Measurements from ENCODE around the gene DLL1.
"Not testable (repeated sequence)": the region's sequence is repeated elsewhere in the genome, so short reads cannot be mapped to it uniquely, and the experiment has no call there.

Gene DLL1

GRCh38 chr6:170266061-170266825 lies 24.6 kb downstream of the DLL1 start:
- DNase-seq (ENCODE audit: low spot score) = no peak

- no peak for DNase-seq (ENCODE audit: low spot score)
Measured at GRCh38 chr6:170265655-170266054, 25.2 kb downstream of the DLL1 start.

GRCh38 chr6:170264644-170265043 lies 26.2 kb downstream of the DLL1 start:
- DNase-seq (ENCODE audit: low spot score) = not testable (repeated sequence)

DNA sequence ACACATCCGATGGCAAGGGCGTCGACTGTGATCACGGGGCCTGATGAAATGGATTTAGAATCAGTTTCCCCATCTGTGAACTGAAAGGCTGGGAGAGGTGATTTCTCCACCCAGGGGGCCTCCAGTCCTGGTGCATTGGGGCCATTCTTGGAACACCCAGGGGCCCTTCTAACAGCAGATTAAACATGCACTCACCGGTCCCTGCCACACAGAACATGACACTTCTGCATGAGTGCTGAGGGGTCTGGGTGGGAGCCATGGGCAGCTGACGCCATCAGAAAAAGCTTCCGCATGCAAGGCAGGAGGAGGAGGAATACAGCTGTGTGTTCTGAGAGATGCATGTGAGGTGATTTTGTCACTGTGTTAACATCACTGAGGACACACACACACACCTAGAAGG lies 26.8 kb downstream of the DLL1 start:
- DNase-seq (ENCODE audit: low spot score) = no peak

GRCh38 chr6:170263410-170263809 lies 27.5 kb downstream of the DLL1 start:
- no peak for DNase-seq (ENCODE audit: low spot score)

- no peak for DNase-seq (ENCODE audit: low spot score)
Measured at GRCh38 chr6:170262489-170263088, 28.3 kb downstream of the DLL1 start.

DNA sequence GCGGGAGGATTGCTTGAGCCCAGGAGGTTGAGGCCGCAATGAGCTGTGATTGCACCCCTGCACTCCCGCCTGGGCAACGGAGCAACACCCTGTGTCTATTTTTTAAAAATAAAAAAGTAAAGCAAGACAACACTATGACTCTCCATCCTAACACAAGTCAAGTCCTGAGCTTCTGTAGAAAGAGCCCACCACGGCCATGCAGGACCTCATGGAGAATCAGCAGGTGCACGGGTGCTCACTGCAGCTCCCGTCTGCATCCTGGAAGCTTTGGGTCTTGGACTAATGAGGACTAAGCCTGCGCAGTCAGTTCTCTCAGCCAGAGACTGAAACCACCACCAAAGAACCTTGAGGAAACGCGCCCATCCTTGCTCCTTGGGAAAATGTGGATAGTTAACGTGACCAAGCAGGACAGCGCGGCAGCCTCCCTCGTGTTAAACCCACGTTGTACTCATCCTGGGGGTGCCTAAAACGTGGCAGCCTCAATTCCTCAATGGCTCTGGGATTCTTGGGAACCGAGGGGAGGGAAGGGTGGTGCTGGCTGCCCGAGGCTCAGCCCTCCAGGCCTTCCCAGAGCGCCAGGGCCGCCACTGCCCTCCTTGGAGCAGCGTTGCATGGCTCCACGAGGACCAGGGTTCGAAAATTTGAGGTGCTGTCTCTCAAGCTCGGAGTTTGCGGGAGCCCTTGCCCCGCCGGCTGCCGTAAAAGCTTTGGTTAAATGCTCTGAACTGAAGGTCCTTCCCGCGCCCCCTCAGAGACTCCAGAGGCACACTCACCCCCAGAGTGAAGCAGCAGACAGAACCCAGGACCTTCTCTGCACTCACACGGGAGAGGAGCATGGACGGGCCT lies 29.0 kb downstream of the DLL1 start:
- DNase-seq (ENCODE audit: low spot score) = no peak

GRCh38 chr6:170260686-170261085 lies 30.2 kb downstream of the DLL1 start:
- no peak for DNase-seq (ENCODE audit: low spot score)

DNA sequence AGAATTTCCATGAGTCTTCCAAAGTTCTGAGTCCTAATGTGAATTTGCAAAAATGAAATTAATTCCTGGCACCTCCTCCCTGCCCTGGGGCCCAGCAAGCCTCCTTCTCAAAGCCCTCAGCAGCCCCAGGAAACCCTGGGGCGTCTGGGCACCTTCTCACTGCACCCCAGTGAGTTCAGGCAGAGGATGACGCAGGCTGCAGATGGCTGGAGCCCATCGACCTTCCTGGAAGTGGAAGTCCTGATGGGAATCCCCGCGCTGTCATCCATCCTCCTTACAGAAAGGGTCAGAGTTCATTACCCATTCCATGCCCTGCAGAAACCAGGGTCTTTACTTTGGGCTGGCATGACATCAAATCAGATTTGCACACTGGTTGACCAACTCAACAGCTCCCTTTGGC lies 31.6 kb downstream of the DLL1 start:
- DNase-seq (ENCODE audit: low spot score) = no peak

GRCh38 chr6:170258407-170258806 lies 32.5 kb downstream of the DLL1 start:
- no peak for DNase-seq (ENCODE audit: low spot score)

DNA sequence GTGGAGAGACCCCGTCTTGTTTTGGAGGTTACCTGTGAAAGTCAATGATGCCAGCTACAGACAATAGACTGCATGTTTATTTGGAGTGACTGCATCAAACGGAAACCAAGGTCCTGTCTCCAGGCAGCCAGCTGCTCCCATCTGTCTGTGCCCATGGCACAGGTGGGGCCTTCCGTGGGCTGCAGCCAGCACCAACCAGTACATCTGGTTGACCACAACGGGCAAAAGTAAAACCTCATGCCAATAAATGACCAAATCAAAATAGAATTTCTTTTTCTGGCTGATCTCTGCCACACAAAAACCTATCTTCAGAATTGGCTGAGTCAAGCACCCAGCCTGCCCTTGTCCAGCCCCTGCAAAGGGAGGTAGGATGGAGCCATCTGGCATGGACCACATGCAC lies 33.5 kb downstream of the DLL1 start:
- no peak for DNase-seq (ENCODE audit: low spot score)

GRCh38 chr6:170256641-170257040 lies 34.2 kb downstream of the DLL1 start:
- no peak for DNase-seq (ENCODE audit: low spot score)

DNA sequence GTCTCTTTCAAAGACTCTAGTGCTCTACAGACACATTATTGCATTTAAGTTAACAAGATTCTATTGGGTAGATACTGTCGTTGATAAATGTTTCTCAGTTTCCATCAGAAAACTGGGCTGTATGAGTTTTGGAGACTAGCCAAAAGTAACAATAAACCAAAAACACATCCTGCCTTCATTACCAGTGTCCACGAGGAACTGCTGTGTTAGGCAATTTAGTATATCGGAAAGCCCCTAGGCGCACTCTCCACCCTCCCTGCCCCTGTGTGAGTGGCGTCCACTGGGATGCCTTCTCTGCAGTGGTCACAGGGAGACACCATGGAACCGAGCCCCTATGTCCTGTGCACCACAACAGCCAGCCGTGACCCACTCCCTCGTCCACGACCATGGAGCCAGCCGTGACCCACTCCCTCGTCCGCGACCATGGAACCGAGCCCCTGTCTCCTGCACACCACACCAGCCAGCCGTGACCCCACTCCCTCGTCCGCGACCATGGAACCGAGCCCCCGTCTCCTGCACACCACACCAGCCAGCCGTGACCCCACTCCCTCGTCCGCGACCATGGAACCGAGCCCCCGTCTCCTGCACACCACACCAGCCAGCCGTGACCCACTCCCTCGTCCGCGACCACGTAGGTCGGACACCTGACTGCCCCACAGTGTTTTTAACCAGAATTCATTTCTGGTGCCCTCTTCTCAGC lies 35.3 kb downstream of the DLL1 start:
- DNase-seq (ENCODE audit: low spot score) = no peak

- DNase-seq (ENCODE audit: low spot score) = no peak
Measured at GRCh38 chr6:170254315-170255213, 36.3 kb downstream of the DLL1 start.

GRCh38 chr6:170253910-170254269 lies 37.0 kb downstream of the DLL1 start:
- DNase-seq (ENCODE audit: low spot score) = no peak

DNA sequence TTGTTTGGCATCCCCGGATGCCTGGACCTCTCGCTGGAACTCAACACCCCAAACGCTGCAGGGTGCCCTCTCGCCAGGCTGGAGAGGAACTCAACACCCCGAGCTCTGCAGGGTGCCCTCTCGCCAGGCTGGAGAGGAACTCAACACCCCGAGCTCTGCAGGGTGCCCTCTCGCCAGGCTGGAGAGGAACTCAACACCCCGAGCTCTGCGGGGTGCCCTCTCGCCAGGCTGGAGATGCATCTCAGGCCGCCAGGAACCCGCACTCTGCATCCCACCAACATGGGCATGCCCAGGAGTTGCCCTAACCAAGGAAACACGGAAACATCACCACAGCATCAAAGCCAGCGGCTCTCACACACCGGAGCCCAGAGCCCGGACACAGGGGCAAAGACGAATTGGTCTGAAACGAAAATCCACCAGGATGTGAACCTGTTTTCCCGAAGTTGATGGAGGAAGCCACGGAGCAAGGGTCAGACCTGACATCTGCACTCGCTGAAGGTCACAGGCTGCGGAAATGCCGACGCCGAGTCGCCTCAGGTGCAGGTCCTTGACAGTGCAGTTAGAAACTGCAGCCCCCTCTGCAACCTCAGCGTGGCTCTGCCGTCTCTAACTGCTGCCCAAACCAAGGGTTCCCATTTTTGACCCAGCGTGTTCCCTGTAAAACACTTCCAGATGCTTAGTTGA lies 37.5 kb downstream of the DLL1 start:
- no peak for DNase-seq (ENCODE audit: low spot score)

DNA sequence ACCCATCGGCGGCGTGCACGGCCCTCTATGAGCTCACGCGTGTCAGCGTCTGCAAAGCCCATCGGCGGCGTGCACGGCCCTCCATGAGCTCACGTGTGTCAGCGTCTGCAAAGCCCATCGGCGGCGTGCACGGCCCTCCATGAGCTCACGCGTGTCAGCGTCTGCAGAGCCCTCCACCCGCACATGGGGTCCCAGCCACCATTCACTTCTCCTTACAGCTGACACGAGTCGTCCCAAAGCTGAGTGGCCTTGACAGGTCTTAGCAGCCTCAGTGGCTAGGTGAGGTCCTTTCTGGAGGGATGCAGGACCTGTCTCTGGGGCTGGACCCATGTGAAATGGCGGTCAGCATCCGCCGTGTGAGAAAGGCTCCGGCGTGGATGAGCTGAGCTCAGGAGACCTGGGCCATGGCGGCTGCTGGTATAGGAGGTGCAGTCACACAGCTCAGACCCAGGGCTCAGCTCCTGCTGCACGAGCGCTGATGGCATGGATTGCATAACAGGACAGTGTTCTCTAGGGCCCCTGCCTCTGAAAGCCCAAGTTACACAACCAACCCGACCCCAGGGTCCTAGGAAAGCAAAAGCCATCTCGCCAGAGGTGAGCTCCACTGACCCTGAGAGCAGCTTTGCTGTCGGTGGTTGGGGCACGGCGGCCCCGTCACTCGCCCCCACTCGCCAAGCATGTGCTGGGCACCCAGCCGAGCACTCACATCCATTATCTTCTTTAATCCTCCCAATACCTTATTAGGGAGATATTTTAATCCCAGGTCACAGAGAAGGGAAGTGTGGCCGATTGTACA lies 38.9 kb downstream of the DLL1 start:
- no peak for DNase-seq (ENCODE audit: low spot score)

- no peak for DNase-seq (ENCODE audit: low spot score)
Measured at GRCh38 chr6:170250981-170251775, 39.7 kb downstream of the DLL1 start.

- no peak for DNase-seq (ENCODE audit: low spot score)
Measured at GRCh38 chr6:170250455-170250854, 40.4 kb downstream of the DLL1 start.
